Measurements from ENCODE around the gene TRIM37.

Gene TRIM37

DNA sequence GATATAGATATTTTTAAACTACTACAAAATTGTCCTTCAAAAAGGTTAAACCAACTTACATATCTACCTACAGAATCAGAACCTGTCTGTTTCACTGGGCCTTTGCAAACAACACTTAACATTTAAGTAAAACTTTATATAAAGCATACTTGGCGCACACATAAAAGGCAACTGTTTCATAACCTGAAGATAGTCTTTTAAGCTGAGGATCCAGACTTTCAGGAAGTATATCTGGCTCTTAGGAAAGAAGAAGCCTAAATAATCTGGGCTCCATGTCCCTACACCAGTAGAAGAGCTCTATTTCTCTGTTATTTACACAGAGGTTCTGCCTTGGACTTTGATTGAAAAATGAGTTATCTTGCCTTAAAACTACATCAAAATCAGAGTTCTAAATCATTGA is 75.9 kb downstream of the TRIM37 start:
- TF ChIP-seq TAF1 (IDR thresholded peaks at IDR 0.05; ENCODE audit: borderline replicate concordance, insufficient read depth, low read length) (no peak), FOXP2 (optimal IDR thresholded peaks at IDR 0.05; ENCODE audit: borderline replicate concordance, extremely low read depth, extremely low read length, insufficient read depth) (no peak), SIN3A (IDR thresholded peaks at IDR 0.05; ENCODE audit: borderline replicate concordance, insufficient read depth, low read length) (no peak), POLR2AphosphoS5 (IDR thresholded peaks at IDR 0.05; ENCODE audit: low read depth, low read length) (no peak)
- TF ChIP-seq, protein P1, sequence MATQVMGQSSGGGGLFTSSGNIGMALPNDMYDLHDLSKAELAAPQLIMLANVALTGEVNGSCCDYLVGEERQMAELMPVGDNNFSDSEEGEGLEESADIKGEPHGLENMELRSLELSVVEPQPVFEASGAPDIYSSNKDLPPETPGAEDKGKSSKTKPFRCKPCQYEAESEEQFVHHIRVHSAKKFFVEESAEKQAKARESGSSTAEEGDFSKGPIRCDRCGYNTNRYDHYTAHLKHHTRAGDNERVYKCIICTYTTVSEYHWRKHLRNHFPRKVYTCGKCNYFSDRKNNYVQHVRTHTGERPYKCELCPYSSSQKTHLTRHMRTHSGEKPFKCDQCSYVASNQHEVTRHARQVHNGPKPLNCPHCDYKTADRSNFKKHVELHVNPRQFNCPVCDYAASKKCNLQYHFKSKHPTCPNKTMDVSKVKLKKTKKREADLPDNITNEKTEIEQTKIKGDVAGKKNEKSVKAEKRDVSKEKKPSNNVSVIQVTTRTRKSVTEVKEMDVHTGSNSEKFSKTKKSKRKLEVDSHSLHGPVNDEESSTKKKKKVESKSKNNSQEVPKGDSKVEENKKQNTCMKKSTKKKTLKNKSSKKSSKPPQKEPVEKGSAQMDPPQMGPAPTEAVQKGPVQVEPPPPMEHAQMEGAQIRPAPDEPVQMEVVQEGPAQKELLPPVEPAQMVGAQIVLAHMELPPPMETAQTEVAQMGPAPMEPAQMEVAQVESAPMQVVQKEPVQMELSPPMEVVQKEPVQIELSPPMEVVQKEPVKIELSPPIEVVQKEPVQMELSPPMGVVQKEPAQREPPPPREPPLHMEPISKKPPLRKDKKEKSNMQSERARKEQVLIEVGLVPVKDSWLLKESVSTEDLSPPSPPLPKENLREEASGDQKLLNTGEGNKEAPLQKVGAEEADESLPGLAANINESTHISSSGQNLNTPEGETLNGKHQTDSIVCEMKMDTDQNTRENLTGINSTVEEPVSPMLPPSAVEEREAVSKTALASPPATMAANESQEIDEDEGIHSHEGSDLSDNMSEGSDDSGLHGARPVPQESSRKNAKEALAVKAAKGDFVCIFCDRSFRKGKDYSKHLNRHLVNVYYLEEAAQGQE (IDR thresholded peaks at IDR 0.05; ENCODE audit: insufficient read depth in 1 of 2, low read depth in 2 of 2, low read length in 2 of 2), result no peak

DNA sequence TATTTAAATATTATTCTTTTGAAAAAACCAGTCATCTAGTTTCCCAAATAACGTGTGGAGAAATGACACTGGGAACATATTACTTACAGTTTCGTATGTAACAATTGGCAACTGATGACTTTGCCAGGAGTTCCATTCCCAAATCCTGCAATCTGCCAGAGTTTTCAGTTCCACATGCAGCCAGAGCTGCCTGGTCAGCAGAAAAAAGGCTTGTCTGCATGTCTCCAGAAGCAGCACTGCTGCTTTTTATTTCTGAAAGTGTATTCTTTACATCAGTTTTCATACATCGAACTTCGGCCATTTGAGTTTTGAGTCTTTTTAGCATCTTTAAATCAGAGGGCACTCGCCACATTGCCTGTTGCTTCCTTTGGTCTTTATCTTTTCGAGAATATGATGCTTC is 78.4 kb downstream of the TRIM37 start:
- no peak for TF ChIP-seq TAF1 (IDR thresholded peaks at IDR 0.05; ENCODE audit: borderline replicate concordance, insufficient read depth, low read length)
- no peak for TF ChIP-seq FOXP2 (optimal IDR thresholded peaks at IDR 0.05; ENCODE audit: borderline replicate concordance, extremely low read depth, extremely low read length, insufficient read depth)
- TF ChIP-seq, protein P1 (IDR thresholded peaks at IDR 0.05; ENCODE audit: insufficient read depth in 1 of 2, low read depth in 2 of 2, low read length in 2 of 2), result no peak
- TF ChIP-seq SIN3A (IDR thresholded peaks at IDR 0.05; ENCODE audit: borderline replicate concordance, insufficient read depth, low read length), result no peak
- no peak for TF ChIP-seq POLR2AphosphoS5 (IDR thresholded peaks at IDR 0.05; ENCODE audit: low read depth, low read length)

DNA sequence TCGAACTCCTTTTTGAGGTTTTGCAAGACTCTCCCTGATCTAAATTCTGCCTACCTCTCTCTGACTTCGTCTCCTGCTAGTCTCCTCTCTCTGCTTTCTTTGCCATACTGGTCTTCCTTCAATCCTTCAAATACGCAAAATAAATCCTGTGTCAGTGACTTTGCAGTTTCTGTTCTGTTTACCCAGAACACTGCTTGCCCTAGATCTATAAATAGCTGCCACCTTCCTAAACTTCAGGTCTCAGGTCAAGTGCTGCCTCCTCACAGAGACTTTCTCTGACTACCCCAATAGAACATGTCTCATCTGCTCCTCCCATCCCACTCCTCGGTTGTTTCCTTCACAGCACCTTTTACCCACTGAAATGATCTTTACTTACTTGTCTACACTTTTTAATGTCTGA is 78.9 kb downstream of the TRIM37 start:
- TF ChIP-seq FOXP2 (optimal IDR thresholded peaks at IDR 0.05; ENCODE audit: borderline replicate concordance, extremely low read depth, extremely low read length, insufficient read depth), result no peak
- TF ChIP-seq TAF1 (IDR thresholded peaks at IDR 0.05; ENCODE audit: borderline replicate concordance, insufficient read depth, low read length), result no peak
- TF ChIP-seq, protein P1 (IDR thresholded peaks at IDR 0.05; ENCODE audit: insufficient read depth in 1 of 2, low read depth in 2 of 2, low read length in 2 of 2), result no peak
- no peak for TF ChIP-seq SIN3A (IDR thresholded peaks at IDR 0.05; ENCODE audit: borderline replicate concordance, insufficient read depth, low read length)
- no peak for TF ChIP-seq POLR2AphosphoS5 (IDR thresholded peaks at IDR 0.05; ENCODE audit: low read depth, low read length)

DNA sequence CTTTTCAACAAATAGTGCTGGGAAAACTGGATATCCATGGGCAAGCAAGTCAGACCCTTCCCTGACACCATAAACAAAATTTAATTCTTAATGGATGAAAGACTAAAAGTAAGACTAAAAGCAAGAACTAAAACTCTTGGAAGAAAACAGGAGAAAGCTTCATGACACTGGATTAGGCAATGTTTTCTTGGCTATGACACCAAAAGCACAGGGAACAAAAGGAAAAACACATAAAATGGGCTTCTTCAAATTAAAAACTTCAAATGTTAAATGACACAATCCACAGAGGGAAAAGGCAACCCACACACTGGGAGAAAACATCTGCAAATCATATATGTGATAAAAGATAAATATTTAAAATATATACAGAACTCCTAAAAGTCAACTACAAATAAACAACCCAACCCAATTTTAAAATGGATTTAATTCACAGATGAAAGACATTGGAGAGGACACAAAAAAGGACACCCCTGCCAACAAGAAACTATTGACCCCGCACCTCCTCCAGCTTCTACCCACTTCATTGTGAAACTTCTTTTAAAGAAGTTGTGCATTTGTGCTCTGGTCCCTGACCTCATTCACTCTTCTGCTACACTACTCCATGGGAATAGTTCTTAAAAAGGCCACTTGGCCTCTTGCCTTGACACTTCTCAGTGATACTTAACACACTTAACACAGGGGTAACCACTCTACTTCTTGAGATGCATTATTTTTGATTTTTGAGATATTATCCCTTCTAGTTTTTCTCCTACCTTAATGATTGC is 80.3 kb downstream of the TRIM37 start:
- TF ChIP-seq, protein P1 (IDR thresholded peaks at IDR 0.05; ENCODE audit: insufficient read depth in 1 of 2, low read depth in 2 of 2, low read length in 2 of 2), result no peak
- no peak for TF ChIP-seq SIN3A (IDR thresholded peaks at IDR 0.05; ENCODE audit: borderline replicate concordance, insufficient read depth, low read length)
- TF ChIP-seq TAF1 (IDR thresholded peaks at IDR 0.05; ENCODE audit: borderline replicate concordance, insufficient read depth, low read length), result no peak
- TF ChIP-seq FOXP2 (optimal IDR thresholded peaks at IDR 0.05; ENCODE audit: borderline replicate concordance, extremely low read depth, extremely low read length, insufficient read depth), result no peak
- TF ChIP-seq POLR2AphosphoS5 (IDR thresholded peaks at IDR 0.05; ENCODE audit: low read depth, low read length), result no peak
